HUES48 (cell line): ENCODE measurements around the gene CPOX.

Source experiments
- H3K27ac ChIP-seq: one replicate; pipeline ENCODE4 v1.7.0; 2013; ENCODE audit warnings: low read depth, low read length, inconsistent platforms
- H3K27me3 ChIP-seq: 2 replicates; pipeline ENCODE4 v1.6.1; 2013; ENCODE audit warnings: mild to moderate bottlenecking, low read length; ENCODE audit not compliant: control insufficient read depth, insufficient read depth
- H3K36me3 ChIP-seq: 2 replicates; pipeline ENCODE4 v1.6.1; 2013; ENCODE audit warnings: low read length; ENCODE audit not compliant: control insufficient read depth, insufficient read depth
- H3K4me1 ChIP-seq: 2 replicates; pipeline ENCODE4 v1.6.1; 2013; ENCODE audit warnings: mild to moderate bottlenecking, low read length; ENCODE audit not compliant: control insufficient read depth, insufficient read depth
- H3K4me3 ChIP-seq: 2 replicates; pipeline ENCODE4 v1.5.1; 2013; ENCODE audit warnings: mild to moderate bottlenecking, low read depth, low read length
- H3K9ac ChIP-seq: 2 replicates; pipeline ENCODE4 v1.6.1; 2013; ENCODE audit warnings: mild to moderate bottlenecking, low read depth, low read length, moderate library complexity
- H3K9me3 ChIP-seq: 2 replicates; pipeline ENCODE4 v1.6.1; 2013; ENCODE audit warnings: low read length; ENCODE audit not compliant: control insufficient read depth, insufficient read depth

Gene CPOX

DNA sequence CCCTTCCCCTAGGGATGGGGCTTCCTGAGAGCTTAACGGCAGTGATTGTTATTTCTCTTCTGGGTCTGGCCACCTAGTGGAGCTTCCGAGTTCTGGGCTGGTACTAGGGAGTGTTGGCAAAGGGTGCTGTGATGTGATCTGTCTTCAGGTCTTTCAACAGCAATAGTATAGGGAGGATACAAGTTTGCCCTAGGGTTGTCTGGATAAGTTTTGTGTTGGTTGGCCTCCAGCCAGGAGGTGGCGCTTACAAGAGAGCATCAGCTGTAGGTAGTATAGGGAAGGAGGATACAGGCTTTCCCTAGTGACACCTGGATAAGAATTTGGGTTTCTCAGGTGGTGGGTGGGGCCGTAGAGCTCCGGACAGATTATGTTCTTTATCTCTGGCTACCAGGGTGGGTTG, 19.2 kb upstream of the CPOX start:
- Histone ChIP-seq H3K4me3 (no peak overlapping the region), H3K9me3 (no peaks in the 10 kb centered on the region), H3K9ac (no peak overlapping the region), H3K36me3 (no peaks in the 10 kb centered on the region), H3K4me1 (no peaks in the 10 kb centered on the region), H3K27ac (no peak overlapping the region), H3K27me3 (no peaks in the 10 kb centered on the region)

GRCh38 chr3:98608029-98608428, 14.6 kb upstream of the CPOX start:
- no peak overlapping the region for H3K4me3 ChIP-seq
- no peak overlapping the region for H3K9ac ChIP-seq
- H3K4me1 ChIP-seq, result no peaks in the 10 kb centered on the region
- no peak overlapping the region for H3K27ac ChIP-seq
- H3K36me3 ChIP-seq, result no peaks in the 10 kb centered on the region
- no peaks in the 10 kb centered on the region for H3K9me3 ChIP-seq
- no peaks in the 10 kb centered on the region for H3K27me3 ChIP-seq

GRCh38 chr3:98603580-98603979, 10.2 kb upstream of the CPOX start:
- Histone ChIP-seq H3K9me3 (no peaks in the 10 kb centered on the region), H3K9ac (no peak overlapping the region), H3K36me3 (no peaks in the 10 kb centered on the region), H3K27ac (no peak overlapping the region), H3K27me3 (no peaks in the 10 kb centered on the region), H3K4me3 (no peak overlapping the region), H3K4me1 (no peaks in the 10 kb centered on the region)

DNA sequence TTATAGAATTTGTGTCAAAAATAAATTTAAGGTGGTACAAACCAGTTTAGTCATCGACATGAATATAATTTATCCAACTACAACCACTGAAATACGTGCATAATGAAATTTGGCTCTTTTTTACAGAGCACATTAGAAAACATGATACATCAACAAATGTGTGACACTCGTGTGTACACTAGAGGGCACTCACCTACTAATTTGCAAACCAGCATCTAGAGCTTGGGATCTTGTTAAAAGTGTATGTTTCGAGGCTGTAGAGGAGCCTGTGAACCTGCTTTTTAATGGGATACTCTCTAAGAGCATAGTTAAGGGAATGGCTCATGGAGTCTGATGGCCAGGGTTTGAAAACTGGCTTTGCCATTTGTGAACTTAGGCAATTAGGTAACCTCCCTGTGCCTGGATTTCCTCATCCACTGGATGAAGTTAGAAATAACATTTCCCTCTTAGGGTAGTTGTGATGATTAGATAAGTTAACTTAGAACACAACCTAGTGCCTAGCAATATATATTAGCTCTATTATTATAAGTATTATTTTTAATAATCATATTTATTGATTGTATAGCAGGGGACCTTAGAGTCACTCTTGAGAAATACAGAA, 8.8 kb upstream of the CPOX start:
- no peak overlapping the region for H3K9ac ChIP-seq
- no peak overlapping the region for H3K4me3 ChIP-seq
- no peaks in the 10 kb centered on the region for H3K36me3 ChIP-seq
- no peak overlapping the region for H3K27ac ChIP-seq
- no peaks in the 10 kb centered on the region for H3K4me1 ChIP-seq
- H3K27me3 ChIP-seq, result no peaks in the 10 kb centered on the region
- H3K9me3 ChIP-seq, result no peaks in the 10 kb centered on the region

- no peak overlapping the region for H3K4me3 ChIP-seq
- no peaks in the 10 kb centered on the region for H3K9me3 ChIP-seq
- H3K9ac ChIP-seq, result no peak overlapping the region
- no peaks in the 10 kb centered on the region for H3K36me3 ChIP-seq
- no peaks in the 10 kb centered on the region for H3K27me3 ChIP-seq
- H3K4me1 ChIP-seq, result no peaks in the 10 kb centered on the region
- H3K27ac ChIP-seq, result no peak overlapping the region
Observed at GRCh38 chr3:98601180-98601579, 7.8 kb upstream of the CPOX start.

DNA sequence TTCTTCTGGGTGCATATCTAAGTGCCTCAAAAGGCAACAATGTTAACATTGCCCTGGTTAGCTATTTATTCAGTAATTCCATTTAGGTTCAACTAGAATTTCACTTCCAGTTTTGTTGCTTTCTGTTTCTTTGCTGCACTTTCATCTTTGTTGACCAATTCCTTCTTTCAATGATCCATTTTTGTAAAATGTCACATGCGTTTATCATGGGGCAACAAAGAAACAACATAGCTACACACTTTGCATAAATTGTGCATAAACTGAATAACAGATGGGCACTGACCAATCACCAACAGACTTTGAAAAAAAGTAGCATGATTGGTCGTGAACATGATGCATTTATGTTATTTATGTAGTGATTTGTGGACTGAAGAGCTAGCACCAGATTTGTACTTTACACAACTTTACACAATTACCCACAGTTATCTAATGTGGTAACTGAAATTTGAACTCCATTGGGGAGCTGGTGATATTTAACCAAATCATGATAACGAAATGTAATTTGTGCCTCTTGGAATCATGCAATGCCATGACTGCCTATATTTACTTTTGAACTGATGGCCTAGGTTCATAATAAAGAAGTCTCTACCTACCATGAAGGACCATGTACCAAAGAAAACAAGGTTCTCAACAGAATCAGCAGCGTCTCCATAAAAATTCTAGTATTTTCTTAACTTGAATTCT, 7.1 kb upstream of the CPOX start:
- Histone ChIP-seq H3K27ac (no peak overlapping the region), H3K4me1 (no peaks in the 10 kb centered on the region)

DNA sequence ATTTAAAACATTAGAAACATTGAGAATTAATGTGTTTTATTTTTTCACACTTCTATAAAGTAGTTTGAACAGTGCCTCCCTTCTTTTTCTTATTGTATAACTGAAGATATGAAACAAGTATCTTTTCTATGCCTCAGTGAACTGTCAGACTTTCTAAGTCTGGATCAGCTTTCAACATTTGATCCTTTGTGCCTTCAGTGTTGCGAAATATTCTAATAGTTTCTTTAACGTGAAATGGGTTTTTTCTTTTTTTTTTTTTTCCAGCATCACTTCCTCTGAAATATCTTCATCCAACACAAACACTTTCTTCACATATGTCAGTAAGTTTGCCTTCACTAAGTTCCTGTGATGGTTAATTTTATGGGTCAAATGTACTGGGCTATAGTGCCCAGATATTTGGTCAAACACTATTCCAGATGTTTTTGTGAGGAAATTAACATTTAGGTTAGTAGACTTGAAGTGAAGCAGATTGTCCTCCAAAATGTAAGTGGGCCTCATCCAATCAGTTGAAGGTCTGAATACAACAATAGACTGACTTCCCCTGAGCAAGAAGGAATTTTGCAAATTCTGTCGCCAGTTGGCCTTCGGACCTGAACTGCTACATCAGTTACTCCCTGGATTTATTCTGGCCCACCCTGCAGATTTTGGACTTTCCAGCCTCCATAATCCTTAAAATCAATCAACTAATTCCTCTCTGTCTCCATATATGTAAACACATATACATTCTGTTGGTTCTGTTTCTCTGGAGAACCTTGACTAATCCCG, 6.4 kb upstream of the CPOX start:
- no peak overlapping the region for H3K27ac ChIP-seq
- no peak overlapping the region for H3K4me3 ChIP-seq
- 0 out of 2 replicates have a peak, but pooled peaks cover 2% of the 10 kb centered on the region for H3K4me1 ChIP-seq
- no peaks in the 10 kb centered on the region for H3K27me3 ChIP-seq
- no peaks in the 10 kb centered on the region for H3K36me3 ChIP-seq
- H3K9me3 ChIP-seq, result no peaks in the 10 kb centered on the region
- H3K9ac ChIP-seq, result no peak overlapping the region

More for the DNA sequence above, 7.1 kb upstream of the CPOX start:
- H3K36me3 ChIP-seq, result no peaks in the 10 kb centered on the region
- no peaks in the 10 kb centered on the region for H3K9me3 ChIP-seq
- no peaks in the 10 kb centered on the region for H3K27me3 ChIP-seq
- no peak overlapping the region for H3K9ac ChIP-seq
- no peak overlapping the region for H3K4me3 ChIP-seq

- Histone ChIP-seq H3K9me3 (no peaks in the 10 kb centered on the region), H3K27me3 (no peaks in the 10 kb centered on the region), H3K4me1 (0 out of 2 replicates have a peak, but pooled peaks cover 3% of the 10 kb centered on the region), H3K36me3 (no peaks in the 10 kb centered on the region), H3K4me3 (no peak overlapping the region), H3K9ac (no peak overlapping the region), H3K27ac (no peak overlapping the region)
Observed at GRCh38 chr3:98598492-98598891, 5.1 kb upstream of the CPOX start.

- no peaks in the 10 kb centered on the region for H3K36me3 ChIP-seq
- no peak overlapping the region for H3K9ac ChIP-seq
- no peaks in the 10 kb centered on the region for H3K9me3 ChIP-seq
- no peak overlapping the region for H3K4me3 ChIP-seq
- H3K4me1 ChIP-seq, result 0 out of 2 replicates have a peak, but pooled peaks cover 7% of the 10 kb centered on the region
- no peak overlapping the region for H3K27ac ChIP-seq
- no peaks in the 10 kb centered on the region for H3K27me3 ChIP-seq
Observed at GRCh38 chr3:98596541-98597500, 3.4 kb upstream of the CPOX start.

GRCh38 chr3:98596087-98596486, 2.7 kb upstream of the CPOX start:
- Histone ChIP-seq H3K27ac (no peak overlapping the region), H3K9ac (no peak overlapping the region), H3K4me3 (no peak overlapping the region), H3K36me3 (peaks cover 7% of the 10 kb centered on the region; the same call in 1 of the 2 replicates), H3K27me3 (no peaks in the 10 kb centered on the region), H3K9me3 (no peaks in the 10 kb centered on the region), H3K4me1 (0 out of 2 replicates have a peak, but pooled peaks cover 11% of the 10 kb centered on the region)
